Measurements from ENCODE around the gene PMVK. TPM values are rescaled to one million over a fixed set of nuclear protein-coding genes. Genes with fewer than 3 reads are reported as not detected.

The PMVK gene
- total and polyA plus RNA-seq, 2 experiments from 2014 or later = 12.5 to 53.5 TPM

- TF ChIP-seq EZH2phosphoT487 (IDR thresholded peaks at IDR 0.05; ENCODE audit: low read depth, severe bottlenecking, unreplicated experiment) (no peak), EZH2 (IDR thresholded peaks at IDR 0.05; ENCODE audit: borderline replicate concordance) (no peak), CTCF (IDR thresholded peaks at IDR 0.05; ENCODE audit: poor library complexity) (no peak)
- Histone ChIP-seq H3K79me2 (no peaks in the 10 kb centered on the region), H3K27me3 (no peaks in the 10 kb centered on the region), H3K4me1 (ENCODE audit: insufficient read depth) (peaks cover 7% of the 10 kb centered on the region), H3K4me3 (no peak overlapping the region), H3K36me3 (replicated peaks; ENCODE audit: insufficient read depth, low read depth) (no peaks in the 10 kb centered on the region), H3K27ac (no peak overlapping the region), H2AFZ (no peak overlapping the region), H3K4me2 (no peak overlapping the region), H3K9me3 (ENCODE audit: low read depth) (no peaks in the 10 kb centered on the region), H3K9me2 (replicated peaks; ENCODE audit: insufficient read depth) (no peaks in the 10 kb centered on the region), H4K20me1 (ENCODE audit: insufficient read depth, poor library complexity, severe bottlenecking) (no peaks in the 10 kb centered on the region)
- no peak for DNase-seq (ENCODE audit: low spot score)
- 81% methylated on average over 16 of the region's 16 CpGs for WGBS (ENCODE audit: low lambda C conversion rate, missing lambda C conversion rate)
Measured at GRCh38 chr1:154879038-154879421, 57.5 kb downstream of the PMVK start.

DNA sequence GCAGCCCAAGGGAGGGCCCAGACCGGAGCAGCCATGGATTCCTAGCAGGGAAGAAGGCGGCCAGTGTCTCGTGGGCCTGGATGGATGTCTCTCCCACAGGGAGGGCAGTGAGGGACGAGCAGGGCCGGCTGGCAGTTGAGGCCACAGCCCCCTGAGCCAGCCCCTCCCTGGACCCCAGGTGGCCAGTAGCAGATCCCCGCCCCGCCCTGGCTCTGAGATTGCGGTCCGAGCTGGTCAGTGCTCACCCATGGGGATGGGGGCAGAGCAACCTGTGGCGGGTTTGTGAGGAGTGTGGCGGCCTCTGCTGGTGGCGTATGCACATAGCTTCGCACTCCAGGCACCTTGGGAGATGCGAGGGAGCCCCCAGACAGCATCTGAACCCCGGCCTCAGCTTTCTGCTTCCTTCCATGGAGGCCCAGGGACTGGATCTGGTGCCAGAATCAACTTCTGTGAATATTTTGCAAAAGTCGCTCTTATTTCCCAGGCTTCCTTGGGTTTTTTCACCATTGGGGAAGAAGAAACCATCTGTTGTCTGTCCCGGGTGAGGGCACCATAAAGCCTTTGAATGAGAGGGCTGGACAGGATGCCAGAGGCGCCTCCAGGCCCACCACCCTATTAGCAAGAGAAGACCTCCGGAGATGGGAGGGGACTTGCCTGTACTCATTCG is 58.0 kb downstream of the PMVK start:
- Histone ChIP-seq H3K36me3 (replicated peaks; ENCODE audit: insufficient read depth, low read depth) (no peaks in the 10 kb centered on the region), H3K4me3 (no peak overlapping the region), H3K9me2 (replicated peaks; ENCODE audit: insufficient read depth) (no peaks in the 10 kb centered on the region), H4K20me1 (ENCODE audit: insufficient read depth, poor library complexity, severe bottlenecking) (no peaks in the 10 kb centered on the region), H3K27me3 (no peaks in the 10 kb centered on the region), H3K4me2 (no peak overlapping the region), H3K79me2 (no peaks in the 10 kb centered on the region), H3K4me1 (ENCODE audit: insufficient read depth) (peaks cover 7% of the 10 kb centered on the region), H3K9me3 (ENCODE audit: low read depth) (no peaks in the 10 kb centered on the region), H2AFZ (no peak overlapping the region), H3K27ac (no peak overlapping the region)
- peak; percentile 90 for DNase-seq (ENCODE audit: low spot score)
- 27% methylated on average over 20 of the region's 20 CpGs for WGBS (ENCODE audit: low lambda C conversion rate, missing lambda C conversion rate)
- TF ChIP-seq CTCF (IDR thresholded peaks at IDR 0.05; ENCODE audit: poor library complexity) (peak; percentile 83), EZH2 (IDR thresholded peaks at IDR 0.05; ENCODE audit: borderline replicate concordance) (no peak), EZH2phosphoT487 (IDR thresholded peaks at IDR 0.05; ENCODE audit: low read depth, severe bottlenecking, unreplicated experiment) (no peak)

DNA sequence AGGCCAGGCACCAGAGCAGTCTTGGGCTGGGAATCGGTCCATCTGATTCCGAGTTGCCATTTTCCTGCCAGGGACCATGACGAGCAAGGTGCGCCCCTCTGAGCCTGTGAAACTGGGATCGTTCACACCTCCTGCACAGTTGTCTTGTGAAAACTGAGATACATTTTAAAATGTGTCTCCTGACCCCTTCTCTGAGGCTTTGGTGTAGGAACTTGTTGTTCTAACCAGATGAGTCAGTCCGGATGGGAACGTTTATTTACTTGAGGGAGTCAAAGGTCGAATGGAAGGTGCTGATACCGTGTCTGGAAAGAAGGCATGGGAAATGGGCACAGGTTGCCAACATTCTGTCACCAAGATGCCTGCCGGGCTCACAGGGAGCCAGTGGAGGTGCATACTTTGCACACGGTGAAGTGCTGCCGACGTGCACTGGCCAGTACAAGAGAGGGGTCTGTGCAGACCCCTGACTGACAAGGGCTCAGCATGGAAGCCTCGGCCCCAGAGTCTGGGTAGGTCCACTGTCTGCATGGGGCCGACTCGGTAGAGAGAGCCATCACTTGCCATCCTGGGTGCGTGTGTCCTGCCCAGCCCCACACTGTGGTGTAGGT is 59.0 kb downstream of the PMVK start:
- no peaks in the 10 kb centered on the region for H3K79me2 ChIP-seq
- no peak overlapping the region for H3K4me2 ChIP-seq
- peak; percentile 58 for DNase-seq (ENCODE audit: low spot score)
- H3K4me3 ChIP-seq = no peak overlapping the region
- H4K20me1 ChIP-seq (ENCODE audit: insufficient read depth, poor library complexity, severe bottlenecking) = no peaks in the 10 kb centered on the region
- H3K27ac ChIP-seq = peak overlapping the region; percentile 73
- 66% methylated on average over 17 of the region's 17 CpGs for WGBS (ENCODE audit: low lambda C conversion rate, missing lambda C conversion rate)
- H3K9me2 ChIP-seq (replicated peaks; ENCODE audit: insufficient read depth) = no peaks in the 10 kb centered on the region
- H3K27me3 ChIP-seq = no peaks in the 10 kb centered on the region
- no peaks in the 10 kb centered on the region for H3K9me3 ChIP-seq (ENCODE audit: low read depth)
- TF ChIP-seq EZH2 (IDR thresholded peaks at IDR 0.05; ENCODE audit: borderline replicate concordance) (no peak), CTCF (IDR thresholded peaks at IDR 0.05; ENCODE audit: poor library complexity) (no peak), EZH2phosphoT487 (IDR thresholded peaks at IDR 0.05; ENCODE audit: low read depth, severe bottlenecking, unreplicated experiment) (no peak)
- no peaks in the 10 kb centered on the region for H3K36me3 ChIP-seq (replicated peaks; ENCODE audit: insufficient read depth, low read depth)
- peaks cover 7% of the 10 kb centered on the region for H3K4me1 ChIP-seq (ENCODE audit: insufficient read depth)
- H2AFZ ChIP-seq = no peak overlapping the region
